H1 (cell line): ENCODE measurements around the gene DSG2. TPM values are rescaled to one million over a fixed set of nuclear protein-coding genes. Genes with fewer than 3 reads are reported as not detected.

Experiments used
- CTCF ChIA-PET: fragments of 300-600 bp; sonication (Branson Sonifier 250); formaldehyde crosslinking; loops from one replicate; lab custom pipeline; 2021; ENCODE audit not compliant: partially characterized antibody; lab: Charles Lee
- POLR2A ChIA-PET: fragments of 300-600 bp; sonication (Branson Sonifier 250); formaldehyde crosslinking; loops from one replicate; lab custom pipeline; 2021; ENCODE audit warnings: inconsistent platforms; ENCODE audit not compliant: partially characterized antibody; lab: Charles Lee
- DNase-seq, 2 experiments: peaks; one replicate each; pipeline versions ENCODE4 v3.0.0 to v3.0.0-alpha.2; 2010 to 2022; ENCODE audit warnings: low spot score in 2 of 2, low read depth in 1 of 2, mixed read lengths in 1 of 2
- FAIRE-seq: peaks from 2 replicates; lab custom pipeline; 2011; peaks lifted over from hg19 to GRCh38; lab: Jason Lieb, UNC
- H2AFZ ChIP-seq: 2 replicates; pipeline ENCODE4 v1.8.1; 2012; ENCODE audit warnings: low read length, inconsistent platforms
- H2AK5ac ChIP-seq: 2 replicates; pipeline ENCODE4 v1.6.1; 2013; ENCODE audit warnings: low read depth, low read length
- H2BK120ac ChIP-seq: replicated peaks from 2 replicates; pipeline ENCODE3; 2013; ENCODE audit warnings: low read depth, low read length, inconsistent platforms
- H2BK12ac ChIP-seq: 2 replicates; pipeline ENCODE4 v1.6.1; 2013; ENCODE audit warnings: low read depth, low read length
- H2BK15ac ChIP-seq: 2 replicates; pipeline ENCODE4 v1.6.1; 2013; ENCODE audit warnings: low read length
- H2BK20ac ChIP-seq: 2 replicates; pipeline ENCODE4 v1.6.1; 2013; ENCODE audit warnings: low read length
- H2BK5ac ChIP-seq: 2 replicates; pipeline ENCODE4 v1.6.1; 2013; ENCODE audit warnings: low read depth, low read length
- H3K14ac ChIP-seq: 2 replicates; pipeline ENCODE4 v1.6.1; 2013; ENCODE audit warnings: inconsistent platforms; ENCODE audit not compliant: insufficient read length
- H3K18ac ChIP-seq: 2 replicates; pipeline ENCODE4 v1.6.1; 2013; ENCODE audit warnings: low read length; ENCODE audit errors: extremely low read depth
- H3K23ac ChIP-seq: 2 replicates; pipeline ENCODE4 v1.6.1; 2013; ENCODE audit warnings: inconsistent platforms; ENCODE audit not compliant: insufficient read length
- H3K23me2 ChIP-seq: 2 replicates; pipeline ENCODE4 v1.6.1; 2013; ENCODE audit warnings: low read depth, low read length
- H3K27ac ChIP-seq: 2 replicates; pipeline ENCODE4 v1.6.1; 2011; ENCODE audit warnings: low read depth, low read length, inconsistent platforms
- H3K27me3 ChIP-seq, 4 experiments: replicated peaks in 1 of 4; 1 replicate in 1 of 4; 2 replicates in 3 of 4; pipeline versions ENCODE4 v1.6.1 to v1.8.1; 2011 to 2013; ENCODE audit warnings: low read length in 3 of 4, mild to moderate bottlenecking in 3 of 4, inconsistent platforms in 2 of 4, mixed read lengths in 2 of 4, moderate library complexity in 1 of 4; ENCODE audit not compliant: control insufficient read depth in 3 of 4, insufficient read depth in 3 of 4; ENCODE audit errors: extremely low read depth in 1 of 4
- H3K36me3 ChIP-seq, 4 experiments: 2 replicates each; pipeline versions ENCODE4 v1.6.1 to v1.8.1; 2011 to 2013; ENCODE audit warnings: mild to moderate bottlenecking in 4 of 4, low read length in 3 of 4, moderate library complexity in 2 of 4, control low read depth in 1 of 4, inconsistent platforms in 1 of 4; ENCODE audit not compliant: insufficient read depth in 4 of 4, control insufficient read depth in 2 of 4
- H3K4ac ChIP-seq: replicated peaks from 2 replicates; pipeline ENCODE3; 2013; ENCODE audit warnings: low read length, low read depth, mixed read lengths, inconsistent platforms; ENCODE audit not compliant: insufficient read length
- H3K4me1 ChIP-seq, 4 experiments: replicated peaks in 1 of 4; 1 replicate in 1 of 4; 2 replicates in 3 of 4; pipeline versions ENCODE4 v1.6.1 to v1.8.1; 2011 to 2013; ENCODE audit warnings: low read length in 3 of 4, inconsistent platforms in 2 of 4, mixed read lengths in 1 of 4; ENCODE audit not compliant: insufficient read depth in 4 of 4, control insufficient read depth in 3 of 4
- H3K4me2 ChIP-seq, 2 experiments: 2 replicates each; pipeline versions ENCODE4 v1.6.1 to v1.8.1; 2011 to 2013; ENCODE audit warnings: low read depth in 2 of 2, low read length in 2 of 2, control low read depth in 1 of 2, inconsistent platforms in 1 of 2, mild to moderate bottlenecking in 1 of 2; ENCODE audit not compliant: insufficient read depth in 1 of 2
- H3K4me3 ChIP-seq, 4 experiments: fragments of 200-600, 300-600 bp in 1 of 4; sonication (generic), shearing (Covaris generic), sonication (Bioruptor Twin) in 1 of 4; 2 replicates each; pipeline versions ENCODE4 v1.5.1 to v1.8.1; 2011 to 2016; ENCODE audit warnings: low read length in 4 of 4, low read depth in 3 of 4, control low read depth in 2 of 4, inconsistent platforms in 2 of 4, mild to moderate bottlenecking in 2 of 4, mixed read lengths in 1 of 4, moderate library complexity in 1 of 4; ENCODE audit not compliant: insufficient read depth in 2 of 4; ENCODE audit errors: extremely low read depth in 1 of 4
- H3K56ac ChIP-seq: replicated peaks from 2 replicates; pipeline ENCODE3; 2013; ENCODE audit warnings: low read depth, mild to moderate bottlenecking, mixed read lengths, low read length, inconsistent platforms; ENCODE audit not compliant: insufficient read length
- H3K79me1 ChIP-seq: 2 replicates; pipeline ENCODE4 v1.6.1; 2013; ENCODE audit warnings: low read depth, low read length, control low read depth
- H3K79me2 ChIP-seq, 2 experiments: 2 replicates each; pipeline versions ENCODE4 v1.6.1 to v1.8.1; 2012 to 2013; ENCODE audit warnings: low read length in 2 of 2, mild to moderate bottlenecking in 2 of 2, inconsistent platforms in 1 of 2; ENCODE audit not compliant: insufficient read depth in 2 of 2, control insufficient read depth in 1 of 2
- H3K9ac ChIP-seq, 4 experiments: replicated peaks in 1 of 4; 1 replicate in 1 of 4; 2 replicates in 3 of 4; pipeline versions ENCODE4 v1.6.1 to v1.8.1; 2011 to 2013; ENCODE audit warnings: low read depth in 3 of 4, low read length in 3 of 4, control low read depth in 2 of 4, mild to moderate bottlenecking in 2 of 4, moderate library complexity in 2 of 4, inconsistent platforms in 1 of 4; ENCODE audit errors: extremely low read depth in 1 of 4
- H3K9me3 ChIP-seq, 2 experiments: 2 replicates each; pipeline versions ENCODE4 v1.6.1 to v1.8.1; 2012 to 2013; ENCODE audit warnings: mild to moderate bottlenecking in 2 of 2, moderate library complexity in 2 of 2, control low read depth in 1 of 2, inconsistent platforms in 1 of 2, low read depth in 1 of 2, low read length in 1 of 2, mixed read lengths in 1 of 2; ENCODE audit not compliant: insufficient read depth in 2 of 2
- H4K20me1 ChIP-seq, 2 experiments: replicated peaks in 1 of 2; 2 replicates each; pipeline versions ENCODE3 to v1.8.1; 2011 to 2013; ENCODE audit warnings: inconsistent platforms in 2 of 2, low read length in 2 of 2, mild to moderate bottlenecking in 1 of 2; ENCODE audit not compliant: insufficient read depth in 2 of 2, control insufficient read depth in 1 of 2
- H4K5ac ChIP-seq: 2 replicates; pipeline ENCODE4 v1.6.1; 2013; ENCODE audit warnings: low read length, low read depth, mixed read lengths, inconsistent platforms; ENCODE audit not compliant: insufficient read length
- H4K8ac ChIP-seq: 2 replicates; pipeline ENCODE4 v1.8.0; 2013; ENCODE audit warnings: mild to moderate bottlenecking, moderate library complexity, low read length, inconsistent platforms; ENCODE audit not compliant: insufficient read depth; ENCODE audit errors: extremely low read depth
- H4K91ac ChIP-seq: replicated peaks from 2 replicates; pipeline ENCODE3; 2013; ENCODE audit warnings: low read length, mixed read lengths, inconsistent platforms; ENCODE audit not compliant: insufficient read length
- HDAC6 ChIP-seq: IDR thresholded peaks from one replicate; pipeline ENCODE4 v1.7.1; 2012; ENCODE audit warnings: low read depth, mild to moderate bottlenecking, inconsistent platforms, low read length, moderate library complexity
- USF2 ChIP-seq: IDR thresholded peaks from 2 replicates; pipeline ENCODE4 v1.6.1; 2011; ENCODE audit warnings: low read length, improper control_type of control experiment
- WGBS, 2 experiments: shearing (Covaris generic) in 1 of 2; methylation state at CpG; one replicate each; pipeline versions ENCODE4 v1.1.6 to v1.1.7; 2013 to 2015; ENCODE audit warnings: low lambda C conversion rate in 2 of 2, mixed read lengths in 2 of 2, inconsistent platforms in 1 of 2, low coverage in 1 of 2, missing lambda C conversion rate in 1 of 2; ENCODE audit not compliant: insufficient replicate concordance in 2 of 2, insufficient coverage in 1 of 2, insufficient read length in 1 of 2; ENCODE audit errors: extremely low coverage in 1 of 2, missing lambda C conversion rate in 1 of 2; 5-methylcytosine and 5-hydroxymethylcytosine counted together
- polyA plus RNA-seq, 7 experiments: library from polyadenylated mRNA; depleted of rRNA in 3 of 7; stranded (reverse) in 5 of 7; unstranded in 2 of 7; fragments of >200 nt in 5 of 7; fragments of 200-250 nt in 2 of 7; gene quantifications; 1 replicate in 5 of 7; 2 replicates in 1 of 7; 4 replicates in 1 of 7; pipeline versions ENCODE4 v1.2.1 to v1.2.3, GENCODE V29; 2011 to 2013; ENCODE audit warnings: missing spikeins in 2 of 7, mixed read lengths in 2 of 7
- total RNA-seq: library from RNA; stranded (reverse); fragmentation: NEBNext Ultra II Directional; extraction: Animal tissue kit (Norgen Biotek cat#: 25700); gene quantifications from 2 replicates; pipeline ENCODE4 v1.2.1, GENCODE V29; 2021

Gene DSG2
- total and polyA plus RNA-seq, 2 of the 8 experiments (the other 6 are each of a cell fraction or from before 2014, with no cell fraction given): 60.1 to 144 TPM

- Histone ChIP-seq H3K79me2 (no peaks in the 10 kb centered on the region), H3K56ac (no peak overlapping the region), H3K27me3 (no peaks in the 10 kb centered on the region), H2BK120ac (no peak overlapping the region)
- no peak for TF ChIP-seq USF2
- TF ChIP-seq HDAC6: no peak
- TF ChIP-seq, all 59 proteins: peak for 0
- POLR2A ChIA-PET: no interaction called here
- H3K23ac ChIP-seq: no peak overlapping the region
- no peak overlapping the region for H4K91ac ChIP-seq
- no peak overlapping the region for H4K5ac ChIP-seq
- H3K23me2 ChIP-seq: peaks cover 3% of the 10 kb centered on the region; the same call in 1 of the 2 replicates
- no peak overlapping the region for H2AFZ ChIP-seq
- H2BK15ac ChIP-seq: no peak overlapping the region
- CTCF ChIA-PET: interaction anchor here (1.4 kb wide), 1 partner anchor 155 kb away, joined by 4 read pairs; no protein-coding TSS in a partner anchor
- 94% methylated on average over 9 of the region's 9 CpGs; no CpG with 5 or more reads in 1 of the 2 experiments for WGBS, 2 experiments
- no peak overlapping the region for H3K4me3 ChIP-seq
- H2AK5ac ChIP-seq: no peak overlapping the region
- no peak overlapping the region for H3K18ac ChIP-seq
- H3K4me2 ChIP-seq: no peak overlapping the region
- no peaks in the 10 kb centered on the region for H3K79me1 ChIP-seq
- no peak overlapping the region for H2BK12ac ChIP-seq
- no peaks in the 10 kb centered on the region; a peak in 1 of 7 replicates for H3K4me1 ChIP-seq
- no peak overlapping the region for H3K9ac ChIP-seq
- no peak overlapping the region for H3K4ac ChIP-seq
- H3K36me3 ChIP-seq: no peaks in the 10 kb centered on the region
- no peak for DNase-seq
- no peak overlapping the region for H2BK5ac ChIP-seq
- no peaks in the 10 kb centered on the region for H3K9me3 ChIP-seq
- no peak overlapping the region for H4K8ac ChIP-seq
- H4K20me1 ChIP-seq: no peaks in the 10 kb centered on the region
- no peak overlapping the region for H3K27ac ChIP-seq
- H2BK20ac ChIP-seq: no peak overlapping the region
- no peak overlapping the region for H3K14ac ChIP-seq
- FAIRE-seq: no peak
These were observed 5.3 kb upstream of the DSG2 start for GRCh38 chr18:31492671-31493070.
